ENCODE measurements around the gene GRB10. TPM values are rescaled to one million over a fixed set of nuclear protein-coding genes. Genes with fewer than 3 reads are reported as not detected.

GRB10 gene
- total RNA-seq, 2 donors from 2014 or later = 13.8 to 16.1 TPM

GRCh38 chr7:50730446-50731400 is 52.0 kb downstream of the GRB10 start:
- ATAC-seq (no peak), DNase-seq (no peak)
- intact Hi-C loops (cut with DNase I, micrococcal nuclease) = no loop called here

- intact Hi-C loops (cut with DNase I, micrococcal nuclease) = no loop called here
- DNase-seq (no peak), ATAC-seq (no peak)
Observed at GRCh38 chr7:50729962-50730361, 52.7 kb downstream of the GRB10 start.

DNA sequence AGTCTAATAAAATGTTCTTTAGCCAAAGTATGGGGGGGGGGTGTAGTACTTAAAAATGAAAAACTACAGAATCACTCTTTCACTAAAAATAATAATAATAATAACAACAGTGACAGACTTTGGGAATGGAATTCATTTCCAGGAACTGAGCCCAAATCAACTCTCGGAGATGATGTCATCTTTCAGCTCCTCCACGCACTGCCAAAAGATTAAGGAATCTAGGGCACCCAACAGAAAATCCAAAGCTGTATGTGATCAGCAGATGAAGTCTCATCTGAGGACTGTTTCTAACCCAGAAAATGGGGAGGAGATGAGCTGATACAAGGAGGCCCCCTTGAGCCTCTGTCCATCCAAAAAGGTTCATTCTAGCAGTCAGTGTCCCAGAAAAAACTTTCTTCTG is 54.5 kb downstream of the GRB10 start:
- ATAC-seq = no peak
- intact Hi-C loops (cut with DNase I, micrococcal nuclease) = no loop called here

GRCh38 chr7:50727711-50728110 is 55.0 kb downstream of the GRB10 start:
- ATAC-seq (no peak), DNase-seq (no peak)
- intact Hi-C loops (cut with DNase I, micrococcal nuclease) = no loop called here

More for the DNA sequence above, 54.5 kb downstream of the GRB10 start:
- DNase-seq = no peak

DNA sequence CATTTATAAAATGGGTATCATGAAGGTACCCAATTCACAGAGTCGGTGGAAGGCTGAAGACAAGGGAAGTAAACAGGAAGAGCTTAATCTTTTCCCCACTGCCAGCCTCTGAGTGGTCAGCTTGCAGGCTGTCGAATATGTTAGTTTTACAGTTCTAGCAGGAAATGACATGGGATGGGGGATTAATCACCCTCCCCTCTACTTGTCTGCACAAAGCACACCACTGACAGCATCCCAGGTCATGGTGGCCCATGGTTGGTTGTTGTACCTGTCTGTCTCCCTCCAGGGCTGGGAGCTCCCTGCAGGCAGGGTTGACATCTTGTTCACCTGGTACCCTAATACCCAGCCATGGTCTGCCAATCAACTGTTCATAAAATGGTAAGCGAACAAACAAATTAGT is 55.6 kb downstream of the GRB10 start:
- no peak for DNase-seq
- intact Hi-C loops (cut with DNase I, micrococcal nuclease) = no loop called here
- ATAC-seq = no peak

DNA sequence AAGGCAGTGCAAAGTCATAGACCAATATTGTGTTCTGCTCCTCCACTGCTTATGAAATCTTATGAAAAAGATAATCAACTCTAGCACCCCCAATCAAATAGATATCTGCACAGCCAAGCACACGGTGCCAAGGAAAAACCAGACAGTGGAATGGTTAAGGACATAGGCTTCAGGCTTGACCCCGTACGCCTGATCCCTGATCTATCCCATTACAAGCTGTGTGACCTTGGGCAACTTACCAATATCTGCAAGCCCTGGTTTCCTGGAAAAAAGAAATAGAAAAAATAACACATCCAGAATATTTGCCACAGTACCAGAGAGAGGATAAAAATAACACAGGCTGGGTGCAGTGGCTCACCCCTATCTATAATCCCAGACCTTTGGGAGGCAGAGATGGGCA is 56.9 kb downstream of the GRB10 start:
- intact Hi-C loops (cut with DNase I, micrococcal nuclease) = no loop called here
- ATAC-seq = no peak
- DNase-seq = no peak

- intact Hi-C loops (cut with DNase I, micrococcal nuclease) = no loop called here
- ATAC-seq (no peak), DNase-seq (no peak)
Observed at GRCh38 chr7:50724526-50725520, 57.9 kb downstream of the GRB10 start.

DNA sequence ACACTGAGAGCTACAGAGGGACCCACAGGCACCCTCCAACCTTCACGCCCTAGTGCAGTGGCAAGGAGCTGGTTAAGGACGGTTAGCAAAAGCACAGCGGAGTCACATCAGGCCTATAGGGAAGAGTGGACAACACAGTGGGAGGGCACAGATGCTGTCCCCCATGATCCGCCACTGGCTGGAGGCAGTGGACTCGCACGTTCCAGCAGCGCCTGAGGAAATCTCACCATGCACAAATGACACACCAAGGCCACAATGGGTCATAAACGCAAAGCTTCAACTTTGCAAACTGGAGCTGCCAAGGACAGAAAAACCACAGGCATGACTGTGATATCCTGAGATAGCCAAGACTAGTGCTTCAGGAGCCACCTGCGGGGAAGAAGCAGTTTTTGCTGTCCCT is 58.8 kb downstream of the GRB10 start:
- DNase-seq (no peak), ATAC-seq (no peak)
- intact Hi-C loops (cut with DNase I, micrococcal nuclease) = no loop called here

DNA sequence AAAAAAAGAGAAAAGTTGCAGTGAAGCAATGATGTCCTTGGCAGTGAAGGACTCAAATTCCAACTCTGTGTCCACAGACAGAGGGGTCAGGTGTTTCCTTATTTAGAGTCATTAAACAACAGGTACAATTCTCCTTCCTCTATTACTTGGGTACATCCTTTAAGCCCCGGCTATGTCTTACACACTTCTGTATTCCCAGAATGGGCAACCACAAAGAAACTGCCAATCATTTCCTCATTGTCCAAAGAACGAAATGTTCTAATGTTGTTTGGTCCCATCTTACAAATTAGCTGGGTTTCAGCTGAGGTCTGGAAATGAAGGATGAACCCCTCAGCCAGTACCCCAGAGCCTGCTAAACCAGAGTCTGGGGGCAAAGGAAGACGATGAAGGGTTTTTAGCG is 59.5 kb downstream of the GRB10 start:
- ATAC-seq (no peak), DNase-seq (no peak)
- intact Hi-C loops (cut with DNase I, micrococcal nuclease) = no loop called here

DNA sequence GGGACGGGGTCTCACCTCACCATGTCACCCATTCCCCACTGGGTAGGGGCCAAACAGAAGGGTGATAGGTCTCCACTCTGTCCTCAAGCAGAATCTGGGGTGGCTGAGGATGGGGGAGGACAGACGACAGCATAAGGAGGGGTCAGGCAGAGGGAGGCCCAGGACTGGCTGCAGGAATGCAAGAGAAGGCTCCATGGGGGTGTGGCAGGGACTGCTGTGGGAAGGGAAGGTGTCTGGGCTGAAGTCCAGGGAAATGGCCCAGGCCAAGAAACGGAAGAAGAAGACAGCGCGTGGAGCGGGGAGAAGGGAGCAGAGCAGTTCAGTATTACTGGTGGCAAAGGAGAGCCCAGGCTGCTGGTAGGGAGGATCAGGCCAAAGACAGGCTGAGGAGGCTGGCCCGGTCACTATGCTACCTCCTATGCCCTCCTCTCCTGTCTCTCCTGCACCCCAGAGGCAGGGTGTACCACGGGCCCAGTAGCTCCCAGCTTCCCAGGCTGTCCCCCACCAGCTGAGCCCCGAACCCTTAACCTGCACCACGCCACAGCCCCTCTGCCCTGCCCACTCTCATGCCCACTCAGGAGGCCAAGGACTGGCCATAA is 60.9 kb downstream of the GRB10 start:
- ATAC-seq (peak; percentile 83), DNase-seq (peak; percentile 51 to 61)
- intact Hi-C loops (cut with DNase I, micrococcal nuclease) = no loop called here

DNA sequence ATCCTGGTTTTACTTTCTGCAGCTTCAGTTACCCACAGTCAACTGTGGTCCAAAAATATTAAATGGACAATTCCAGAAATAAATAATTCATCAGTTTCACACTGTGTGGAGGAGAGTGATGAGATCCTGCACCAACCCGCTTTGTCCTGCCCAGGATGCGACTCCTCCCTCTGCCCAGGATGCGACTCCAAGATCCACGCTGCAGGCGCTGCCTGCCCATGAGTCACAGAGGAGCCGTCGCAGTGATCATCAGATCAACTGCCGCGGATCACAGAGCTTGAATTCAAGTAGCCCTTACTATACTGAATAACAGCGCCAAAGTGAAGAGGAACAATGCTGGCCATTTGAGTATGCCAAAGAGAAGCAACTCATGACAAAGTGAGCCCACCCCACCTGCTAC is 61.5 kb downstream of the GRB10 start:
- DNase-seq (no peak), ATAC-seq (no peak)
- intact Hi-C loops (cut with DNase I, micrococcal nuclease) = no loop called here

DNA sequence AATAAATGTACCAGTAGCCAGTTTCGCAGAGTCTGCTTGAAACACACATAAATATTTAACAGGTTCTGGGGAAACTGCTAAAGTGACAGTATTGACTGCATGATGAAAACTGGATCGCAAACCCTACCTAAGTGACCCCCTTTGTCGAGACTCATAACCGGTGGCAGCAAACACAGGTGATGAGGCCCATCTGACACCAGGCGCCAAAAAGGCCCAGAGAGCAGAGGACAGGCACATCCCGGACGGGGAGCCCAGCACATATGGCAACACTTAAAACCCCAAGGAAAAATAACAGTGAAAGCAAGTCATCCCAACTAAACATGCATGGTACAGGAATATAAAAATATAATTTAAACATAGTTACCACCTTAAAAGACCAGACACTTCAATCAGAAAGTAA is 62.4 kb downstream of the GRB10 start:
- no peak for DNase-seq
- intact Hi-C loops (cut with DNase I, micrococcal nuclease) = no loop called here

DNA sequence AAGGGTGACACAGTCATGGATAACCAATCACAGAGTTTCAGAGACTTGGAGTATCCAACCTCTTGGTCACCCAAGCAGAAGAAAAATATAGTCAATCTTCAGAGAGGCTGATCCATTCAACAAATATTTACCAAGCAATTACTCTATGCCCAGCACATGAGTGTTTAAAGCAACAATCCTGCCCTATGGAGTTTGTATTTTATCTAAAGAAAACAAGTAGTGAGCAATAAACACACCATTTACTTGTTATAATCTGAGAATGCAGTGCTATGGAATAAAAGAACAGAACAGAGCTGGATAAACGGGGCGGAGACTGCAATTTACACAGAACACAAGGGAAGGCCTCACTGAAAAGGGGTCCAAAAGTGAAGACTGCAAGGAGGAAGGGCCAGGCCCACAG is 63.8 kb downstream of the GRB10 start:
- ATAC-seq = peak; percentile 84

More for the DNA sequence above, 62.4 kb downstream of the GRB10 start:
- no peak for ATAC-seq

DNA sequence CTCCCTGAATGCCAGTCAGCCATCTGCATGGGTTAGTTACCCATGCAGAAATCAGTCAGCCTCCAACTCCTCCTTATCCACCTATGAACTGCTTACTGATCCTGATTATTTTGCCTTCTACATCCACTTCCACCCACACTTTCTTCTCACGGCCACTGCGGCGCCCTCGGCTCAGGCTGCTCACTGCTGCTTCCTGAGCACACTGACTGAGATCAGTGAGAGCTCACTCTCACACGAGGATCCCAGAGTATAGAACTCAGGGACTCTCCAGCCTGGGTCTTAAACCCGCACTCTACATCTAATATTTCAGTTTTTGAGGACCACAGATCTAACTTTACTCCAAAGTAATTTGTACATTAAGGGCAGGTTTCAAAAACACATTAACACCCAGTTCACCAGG is 64.4 kb downstream of the GRB10 start:
- intact Hi-C loops (cut with DNase I, micrococcal nuclease) = no loop called here
- ATAC-seq = no peak

More for the DNA sequence above, 63.8 kb downstream of the GRB10 start:
- intact Hi-C loops (cut with DNase I, micrococcal nuclease) = no loop called here
- no peak for DNase-seq

GRCh38 chr7:50717181-50717580 is 65.5 kb downstream of the GRB10 start:
- DNase-seq (no peak), ATAC-seq (no peak)
- intact Hi-C loops (cut with DNase I, micrococcal nuclease) = no loop called here

More for the DNA sequence above, 64.4 kb downstream of the GRB10 start:
- DNase-seq = no peak

DNA sequence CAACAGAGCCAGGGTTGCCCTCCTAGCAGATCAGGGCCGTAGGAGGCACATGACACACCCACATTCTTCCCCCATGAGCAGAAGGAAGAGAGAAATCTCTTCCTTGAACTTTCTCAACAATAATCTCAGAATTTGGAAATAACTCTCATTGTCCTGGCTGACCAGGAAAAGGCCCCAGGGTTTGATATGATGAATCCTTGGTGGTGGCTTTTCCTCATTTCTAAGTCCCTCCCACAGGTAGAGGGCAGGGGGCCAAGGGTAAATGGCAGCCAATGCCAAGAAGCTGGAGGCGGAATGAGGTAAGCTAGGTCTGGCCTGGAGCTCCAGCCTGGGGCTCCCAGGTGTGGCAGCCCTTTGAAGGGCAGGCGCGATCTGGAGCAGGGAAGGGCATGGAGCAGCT is 67.8 kb downstream of the GRB10 start:
- DNase-seq = peak in 1 of 2 donors; percentile 22
- intact Hi-C loops (cut with DNase I, micrococcal nuclease) = no loop called here
- peak; percentile 29 for ATAC-seq

GRCh38 chr7:50713123-50713965 is 69.4 kb downstream of the GRB10 start:
- intact Hi-C loops (cut with DNase I, micrococcal nuclease) = no loop called here
- DNase-seq (no peak), ATAC-seq (no peak)

Measured in left colon (tissue), 2 donors.